Esophagus squamous epithelium (tissue), 4 donors: ENCODE data around the gene PANK4.

Source experiments
- POLR2A ChIP-seq, 4 donors: fragments of 450-650 bp; IDR thresholded peaks; one replicate each; pipeline ENCODE4 v1.6.1; 2017; ENCODE audit warnings: antibody characterized with exemption in 4 of 4, mild to moderate bottlenecking in 4 of 4, moderate library complexity in 3 of 4
- TF ChIP-seq, protein P1 (sequence below), 6 experiments: fragments of 450-650 bp in 4 of 6; fragments of 200-600 bp in 2 of 6; sonication (generic) in 2 of 6; IDR thresholded peaks; one replicate each; pipeline ENCODE4 v1.5.1; 2016 to 2019; ENCODE audit warnings: antibody characterized with exemption in 6 of 6, mild to moderate bottlenecking in 4 of 6, moderate library complexity in 4 of 6

DNA sequence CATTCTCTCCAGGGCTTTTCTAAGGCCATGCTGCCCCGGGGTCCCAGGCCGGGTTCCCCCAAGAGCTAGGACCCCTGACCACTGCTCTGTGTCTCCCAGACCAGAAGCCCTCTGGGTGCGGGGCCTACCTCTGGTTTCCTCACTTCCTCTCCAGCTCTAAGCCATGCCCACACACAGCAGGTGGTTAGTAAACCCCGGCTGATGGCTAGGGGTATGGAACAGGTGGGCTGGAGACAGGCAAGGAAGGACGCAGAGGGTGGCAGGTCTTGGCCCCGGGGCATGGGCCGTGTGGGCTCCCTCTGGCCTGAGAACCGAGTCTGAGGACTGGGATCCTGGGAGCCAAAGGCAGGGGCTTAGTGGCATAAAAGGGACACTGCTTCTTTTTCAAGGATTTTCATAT is 66.2 kb downstream of the PANK4 start:
- TF ChIP-seq, protein P1, sequence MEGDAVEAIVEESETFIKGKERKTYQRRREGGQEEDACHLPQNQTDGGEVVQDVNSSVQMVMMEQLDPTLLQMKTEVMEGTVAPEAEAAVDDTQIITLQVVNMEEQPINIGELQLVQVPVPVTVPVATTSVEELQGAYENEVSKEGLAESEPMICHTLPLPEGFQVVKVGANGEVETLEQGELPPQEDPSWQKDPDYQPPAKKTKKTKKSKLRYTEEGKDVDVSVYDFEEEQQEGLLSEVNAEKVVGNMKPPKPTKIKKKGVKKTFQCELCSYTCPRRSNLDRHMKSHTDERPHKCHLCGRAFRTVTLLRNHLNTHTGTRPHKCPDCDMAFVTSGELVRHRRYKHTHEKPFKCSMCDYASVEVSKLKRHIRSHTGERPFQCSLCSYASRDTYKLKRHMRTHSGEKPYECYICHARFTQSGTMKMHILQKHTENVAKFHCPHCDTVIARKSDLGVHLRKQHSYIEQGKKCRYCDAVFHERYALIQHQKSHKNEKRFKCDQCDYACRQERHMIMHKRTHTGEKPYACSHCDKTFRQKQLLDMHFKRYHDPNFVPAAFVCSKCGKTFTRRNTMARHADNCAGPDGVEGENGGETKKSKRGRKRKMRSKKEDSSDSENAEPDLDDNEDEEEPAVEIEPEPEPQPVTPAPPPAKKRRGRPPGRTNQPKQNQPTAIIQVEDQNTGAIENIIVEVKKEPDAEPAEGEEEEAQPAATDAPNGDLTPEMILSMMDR (IDR thresholded peaks at IDR 0.05), result no peak
- TF ChIP-seq POLR2A (IDR thresholded peaks at IDR 0.05), result no peak
